ENCODE data around the gene GOLGA7B. TPM values are rescaled to one million over a fixed set of nuclear protein-coding genes. Genes with fewer than 3 reads are reported as not detected.

GOLGA7B gene
- total RNA-seq, 1 donor from 2014 or later, result 5.3 TPM

DNA sequence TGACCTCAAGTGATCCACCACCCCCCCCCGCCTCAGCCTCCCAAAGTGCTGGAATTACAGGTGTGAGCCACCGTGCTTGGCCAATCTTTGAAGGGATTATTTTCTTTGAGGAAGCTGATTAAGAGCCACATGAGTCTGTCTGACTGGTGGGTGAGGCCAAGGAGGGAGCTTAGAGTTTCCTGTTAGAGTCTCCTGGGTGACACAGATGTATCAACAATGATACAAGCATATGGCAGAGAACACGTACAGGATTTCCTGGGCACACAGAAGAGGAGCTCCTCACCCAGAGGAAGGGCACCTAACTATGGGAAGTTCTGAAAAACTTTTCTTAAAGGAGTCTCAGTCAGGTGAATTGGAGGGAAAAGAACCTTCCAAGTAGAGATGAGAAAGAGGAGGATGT, 69.4 kb downstream of the GOLGA7B start:
- intact Hi-C loops (cut with micrococcal nuclease), result no loop called here

DNA sequence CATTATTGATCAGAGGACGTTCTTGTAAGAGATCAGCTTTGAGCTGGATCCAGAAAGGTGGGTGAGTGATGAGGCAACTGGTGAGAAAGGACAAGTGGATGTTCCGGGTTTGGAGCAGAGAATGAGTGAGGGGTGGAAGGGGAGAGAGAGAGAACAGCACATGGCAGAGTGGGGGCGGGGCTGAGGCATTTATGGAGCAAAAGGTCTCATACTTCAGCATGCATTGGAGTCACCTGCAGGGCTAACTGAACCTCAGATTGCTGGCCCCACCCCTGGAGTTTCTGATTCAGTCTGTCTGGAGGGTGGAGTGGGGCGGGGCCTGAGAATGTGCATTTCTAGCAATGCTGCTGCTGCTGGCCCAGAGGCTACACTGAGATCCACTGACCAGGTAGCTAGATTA, 71.2 kb downstream of the GOLGA7B start:
- intact Hi-C loops (cut with micrococcal nuclease), result no loop called here

Other genes starting within 250 kb of the GOLGA7B start
- gene MORN4, start 216.3 kb upstream of the GOLGA7B start, total RNA-seq, result 1.2 and 1.3 TPM in 2 replicates
- 10.9 and 11.9 TPM in 2 replicates for gene PI4K2A, start 209.2 kb upstream of the GOLGA7B start, total RNA-seq
- gene AVPI1, start 162.6 kb upstream of the GOLGA7B start, total RNA-seq, result 1.1 and 1.3 TPM in 2 replicates
- gene MARVELD1, start 136.1 kb upstream of the GOLGA7B start, total RNA-seq, result 4.1 and 5.4 TPM in 2 replicates
- gene ZFYVE27, start 112.7 kb upstream of the GOLGA7B start, total RNA-seq, result 33.8 and 33.9 TPM in 2 replicates
- not detected in 2 replicates for gene SFRP5, start 77.8 kb upstream of the GOLGA7B start, total RNA-seq
- not detected in 2 replicates for gene CRTAC1, start 180.8 kb downstream of the GOLGA7B start, total RNA-seq